ENCODE data around the gene CSAG2. TPM values are rescaled to one million over a fixed set of nuclear protein-coding genes. Genes with fewer than 3 reads are reported as not detected.

CSAG2 gene
- polyA plus RNA-seq, 1 donor, result not detected

- DNase-seq, result no peak
These were observed 46.0 kb downstream of the CSAG2 start for GRCh38 chrX:152663086-152663485.

- no peak for DNase-seq
These were observed 50.8 kb downstream of the CSAG2 start for GRCh38 chrX:152658302-152658701.

Other genes with a start within 250 kb of the CSAG2 start
- 0.98 TPM for gene GABRQ, start 71.4 kb downstream of the CSAG2 start, polyA plus RNA-seq (ENCODE audit: insufficient read length)
- not detected for gene MAGEA3, start 10.5 kb downstream of the CSAG2 start, polyA plus RNA-seq (ENCODE audit: insufficient read length)
- gene MAGEA2B, start 5.4 kb upstream of the CSAG2 start, polyA plus RNA-seq (ENCODE audit: insufficient read length), result not detected
- not detected for gene CSAG1, start 24.4 kb upstream of the CSAG2 start, polyA plus RNA-seq (ENCODE audit: insufficient read length)
- not detected for gene MAGEA12, start 24.5 kb upstream of the CSAG2 start, polyA plus RNA-seq (ENCODE audit: insufficient read length)
- not detected for gene MAGEA2, start 44.6 kb upstream of the CSAG2 start, polyA plus RNA-seq (ENCODE audit: insufficient read length)
- gene CSAG3, start 49.9 kb upstream of the CSAG2 start, polyA plus RNA-seq (ENCODE audit: insufficient read length), result not detected
- not detected for gene MAGEA6, start 60.4 kb upstream of the CSAG2 start, polyA plus RNA-seq (ENCODE audit: insufficient read length)
- gene CETN2, start 121.5 kb upstream of the CSAG2 start, polyA plus RNA-seq (ENCODE audit: insufficient read length), result 109 TPM
- gene NSDHL, start 121.8 kb upstream of the CSAG2 start, polyA plus RNA-seq (ENCODE audit: insufficient read length), result 24.1 TPM
- gene ZNF185, start 188.8 kb upstream of the CSAG2 start, polyA plus RNA-seq (ENCODE audit: insufficient read length), result 42.6 TPM